SK-N-MC (cell line): Measurements from ENCODE around the gene ITGAV.

Source experiments
- EZH2 ChIP-seq: fragments of 200-600 bp; sonication (generic); IDR thresholded peaks from one replicate; pipeline ENCODE4 v1.6.1; 2017; ENCODE audit warnings: antibody characterized with exemption
- FOXP2 ChIP-seq: optimal IDR thresholded peaks from 2 replicates; pipeline ENCODE3; 2011; ENCODE audit warnings: mild to moderate bottlenecking, moderate library complexity; ENCODE audit not compliant: insufficient read depth; ENCODE audit errors: extremely low read length, control extremely low read depth
- POLR2AphosphoS5 ChIP-seq: IDR thresholded peaks from 2 replicates; pipeline ENCODE4 v1.6.1; 2012; ENCODE audit warnings: mild to moderate bottlenecking, low read depth, low read length, borderline replicate concordance

DNA sequence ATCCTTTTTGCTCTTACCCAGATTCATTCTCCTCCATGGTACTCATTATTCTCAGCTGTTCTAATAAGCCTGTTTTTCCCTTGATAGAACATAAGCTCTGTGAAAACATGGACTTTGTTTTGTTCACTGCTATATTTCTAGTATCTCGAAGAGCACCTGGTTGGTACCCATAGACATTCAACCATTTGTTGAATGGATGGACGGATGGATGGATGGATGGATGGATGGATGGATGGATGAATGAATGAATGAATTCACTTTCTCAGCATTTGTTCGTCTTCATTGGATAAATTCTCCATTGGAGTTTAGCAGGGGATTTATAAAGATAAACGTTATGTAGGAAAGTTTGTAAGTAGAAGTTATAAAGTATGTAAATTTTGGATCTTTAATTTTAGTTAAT, 106.9 kb downstream of the ITGAV start:
- TF ChIP-seq POLR2AphosphoS5 (no peak), EZH2 (no peak), FOXP2 (no peak)
